Breast epithelium (tissue), 4 donors: ENCODE measurements around the gene EP400. TPM values are rescaled to one million over a fixed set of nuclear protein-coding genes. Genes with fewer than 3 reads are reported as not detected.

ENCODE experiments used
- DNase-seq, 2 donors: peaks; one replicate each; pipeline ENCODE4 v3.0.0-alpha.2; 2019; ENCODE audit warnings: low spot score in 2 of 2
- H3K27ac ChIP-seq, 2 donors: fragments of 200-600 bp; sonication (generic) in 1 of 2; one replicate each; pipeline ENCODE4 v1.5.1; 2016 to 2019; ENCODE audit warnings: mild to moderate bottlenecking in 1 of 2
- H3K27me3 ChIP-seq, 2 donors: fragments of 200-600 bp; sonication (generic) in 1 of 2; one replicate each; pipeline versions ENCODE4 v1.5.1 to v1.6.0; 2017 to 2019; ENCODE audit warnings: control low read depth in 1 of 2, mild to moderate bottlenecking in 1 of 2
- H3K36me3 ChIP-seq: fragments of 200-600 bp; one replicate; pipeline ENCODE4 v1.5.1; 2019
- H3K4me1 ChIP-seq, 2 donors: fragments of 200-600 bp; sonication (generic); one replicate each; pipeline ENCODE4 v1.5.1; 2016 to 2019; ENCODE audit warnings: control low read depth in 1 of 2
- H3K4me3 ChIP-seq, 3 donors: fragments of 200-600 bp; sonication (generic); 1 replicate in 2 of 3; 2 replicates in 1 of 3; pipeline ENCODE4 v1.5.1; 2016 to 2019; ENCODE audit warnings: mild to moderate bottlenecking in 3 of 3, moderate library complexity in 2 of 3
- H3K9me3 ChIP-seq, 2 donors: fragments of 200-600 bp; sonication (generic) in 1 of 2; one replicate each; pipeline ENCODE4 v1.5.1; 2016 to 2019; ENCODE audit warnings: control low read depth in 1 of 2
- CTCF ChIP-seq, 3 donors: fragments of 450-650 bp; IDR thresholded peaks; one replicate each; pipeline ENCODE4 v1.5.1; 2016 to 2017; ENCODE audit warnings: antibody characterized with exemption in 3 of 3, mild to moderate bottlenecking in 3 of 3, moderate library complexity in 3 of 3
- POLR2A ChIP-seq: fragments of 450-650 bp; IDR thresholded peaks from one replicate; pipeline ENCODE4 v1.6.1; 2016; ENCODE audit warnings: antibody characterized with exemption, mild to moderate bottlenecking, moderate library complexity
- POLR2AphosphoS5 ChIP-seq, 3 donors: sonication (generic); formaldehyde crosslinking; IDR thresholded peaks; one replicate each; pipeline ENCODE4 v1.6.1; 2017; ENCODE audit warnings: antibody characterized with exemption in 3 of 3
- intact Hi-C: fragments of 100-400 bp; cut with DNase I; formaldehyde crosslinking; loops from one replicate; pipeline ENCODE4 v1.15.1; 2023; ENCODE audit warnings: low total_unique reads
- total RNA-seq, 3 donors: library from RNA; depleted of rRNA; stranded (reverse); fragments of >200 nt; gene quantifications; one replicate each; pipeline ENCODE4 v1.1.0, GENCODE V29; 2016

Gene EP400
- total RNA-seq, 3 donors from 2014 or later, result 20.3 to 27.2 (median 24.4) TPM

- Histone ChIP-seq H3K27ac (no peak overlapping the region), H3K36me3 (no peaks in the 10 kb centered on the region), H3K27me3 (no peaks in the 10 kb centered on the region), H3K9me3 (no peaks in the 10 kb centered on the region), H3K4me1 (no peaks in the 10 kb centered on the region), H3K4me3 (no peak overlapping the region)
- TF ChIP-seq POLR2A, result no peak
- no peak for TF ChIP-seq CTCF (IDR thresholded peaks at IDR 0.05)
- DNase-seq, result no peak
- intact Hi-C loops, result no loop called here
Measured at GRCh38 chr12:132114667-132115066, 164.9 kb downstream of the EP400 start.

GRCh38 chr12:132115500-132115899 lies 165.8 kb downstream of the EP400 start:
- TF ChIP-seq POLR2AphosphoS5 (IDR thresholded peaks at IDR 0.05), result no peak
- no peak for TF ChIP-seq POLR2A
- TF ChIP-seq CTCF (IDR thresholded peaks at IDR 0.05), result no peak
- Histone ChIP-seq H3K4me1 (no peaks in the 10 kb centered on the region), H3K36me3 (no peaks in the 10 kb centered on the region), H3K4me3 (no peak overlapping the region), H3K27ac (no peak overlapping the region), H3K27me3 (no peaks in the 10 kb centered on the region), H3K9me3 (no peaks in the 10 kb centered on the region)
- DNase-seq, result no peak
- intact Hi-C loops, result no loop called here

GRCh38 chr12:132116709-132117557 lies 167.2 kb downstream of the EP400 start:
- intact Hi-C loops, result no loop called here
- TF ChIP-seq POLR2A (no peak), CTCF (IDR thresholded peaks at IDR 0.05) (no peak), POLR2AphosphoS5 (IDR thresholded peaks at IDR 0.05) (no peak)

GRCh38 chr12:132117558-132117875 lies 167.8 kb downstream of the EP400 start:
- Histone ChIP-seq H3K36me3 (no peaks in the 10 kb centered on the region), H3K4me1 (no peaks in the 10 kb centered on the region), H3K27ac (no peak overlapping the region), H3K9me3 (no peaks in the 10 kb centered on the region), H3K27me3 (no peaks in the 10 kb centered on the region), H3K4me3 (no peak overlapping the region)
- no peak for TF ChIP-seq CTCF (IDR thresholded peaks at IDR 0.05)
- intact Hi-C loops, result no loop called here
- DNase-seq, result no peak

More at GRCh38 chr12:132116709-132117557, 167.2 kb downstream of the EP400 start:
- DNase-seq, result no peak
- Histone ChIP-seq H3K4me3 (no peak overlapping the region), H3K36me3 (no peaks in the 10 kb centered on the region), H3K27me3 (no peaks in the 10 kb centered on the region), H3K9me3 (no peaks in the 10 kb centered on the region), H3K27ac (no peak overlapping the region), H3K4me1 (no peaks in the 10 kb centered on the region)

- Histone ChIP-seq H3K27ac (no peak overlapping the region), H3K27me3 (no peaks in the 10 kb centered on the region), H3K36me3 (no peaks in the 10 kb centered on the region), H3K4me3 (no peak overlapping the region), H3K4me1 (no peaks in the 10 kb centered on the region), H3K9me3 (no peaks in the 10 kb centered on the region)
- intact Hi-C loops, result no loop called here
- no peak for TF ChIP-seq POLR2A
- TF ChIP-seq CTCF (IDR thresholded peaks at IDR 0.05), result no peak
- no peak for TF ChIP-seq POLR2AphosphoS5 (IDR thresholded peaks at IDR 0.05)
- DNase-seq, result no peak
Measured at GRCh38 chr12:132118876-132119275, 169.1 kb downstream of the EP400 start.
